Endodermal cell (in vitro differentiated cells): ENCODE results near the gene MOB3B. TPM values are rescaled to one million over a fixed set of nuclear protein-coding genes. Genes with fewer than 3 reads are reported as not detected.

ENCODE experiments used
- DNase-seq: peaks from one replicate; pipeline ENCODE4 v3.0.0-alpha.2; 2017
- H3K27ac ChIP-seq: 2 replicates; pipeline ENCODE4 v1.5.1; 2013; ENCODE audit warnings: mild to moderate bottlenecking, low read depth, low read length, moderate library complexity
- H3K27me3 ChIP-seq: 2 replicates; pipeline ENCODE4 v1.6.1; 2013; ENCODE audit warnings: mild to moderate bottlenecking, low read length, moderate library complexity; ENCODE audit not compliant: insufficient read depth, control insufficient read depth, poor library complexity, severe bottlenecking
- H3K36me3 ChIP-seq: 2 replicates; pipeline ENCODE4 v1.7.0; 2013; ENCODE audit warnings: mild to moderate bottlenecking, low read length, moderate library complexity; ENCODE audit not compliant: control insufficient read depth, insufficient read depth
- H3K4me1 ChIP-seq: one replicate; pipeline ENCODE4 v1.7.0; 2013; ENCODE audit warnings: low read length; ENCODE audit not compliant: control insufficient read depth, insufficient read depth
- H3K4me3 ChIP-seq: 2 replicates; pipeline ENCODE4 v1.5.1; 2013; ENCODE audit warnings: mild to moderate bottlenecking, low read length, moderate library complexity
- H3K9ac ChIP-seq: 2 replicates; pipeline ENCODE4 v1.6.1; 2013; ENCODE audit warnings: mild to moderate bottlenecking, low read length, moderate library complexity; ENCODE audit not compliant: poor library complexity, severe bottlenecking; ENCODE audit errors: extremely low read depth
- H3K9me3 ChIP-seq: 2 replicates; pipeline ENCODE4 v1.6.1; 2013; ENCODE audit warnings: mild to moderate bottlenecking, low read length, moderate library complexity; ENCODE audit not compliant: control insufficient read depth
- H3K27ac Mint-ChIP-seq: 2 replicates; pipeline ENCODE4 v1.8.0; 2020; ENCODE audit warnings: mixed read lengths
- H3K27me3 Mint-ChIP-seq: 2 replicates; pipeline ENCODE4 v1.8.0; 2021; ENCODE audit warnings: mild to moderate bottlenecking, mixed read lengths; ENCODE audit not compliant: insufficient read depth
- H3K36me3 Mint-ChIP-seq: 2 replicates; pipeline ENCODE4 v1.8.0; 2020; ENCODE audit warnings: low read depth, mixed read lengths
- H3K4me1 Mint-ChIP-seq: 2 replicates; pipeline ENCODE4 v1.8.0; 2020; ENCODE audit warnings: mixed read lengths
- H3K4me3 Mint-ChIP-seq: 2 replicates; pipeline ENCODE4 v1.8.0; 2020; ENCODE audit warnings: mild to moderate bottlenecking, moderate library complexity, mixed read lengths
- H3K9me3 Mint-ChIP-seq: 2 replicates; pipeline ENCODE4 v1.8.0; 2020; ENCODE audit warnings: mild to moderate bottlenecking, mixed read lengths
- WGBS, 2 experiments: methylation state at CpG; one replicate each; pipeline versions ENCODE4 v1.1.5 to v1.1.7; 2013; ENCODE audit warnings: missing lambda C conversion rate in 2 of 2, mixed read lengths in 1 of 2; ENCODE audit not compliant: insufficient coverage in 1 of 2, insufficient read length in 1 of 2; 5-methylcytosine and 5-hydroxymethylcytosine counted together
- total RNA-seq, 2 donors: library from RNA; stranded (reverse); fragmentation: NEBNext Ultra II Directional in 1 of 2; extraction: Animal tissue kit (Norgen Biotek cat#: 25700) in 1 of 2; gene quantifications; 2 replicates in 1 of 2; 3 replicates in 1 of 2; pipeline ENCODE4 v1.2.1, GENCODE V29; 2021
- TF ChIP-seq, protein P1 (sequence below): fragments of 200-600 bp; sonication (generic); conservative IDR thresholded peaks from 2 replicates; pipeline ENCODE4 v1.5.0; 2021; ENCODE audit warnings: antibody characterized with exemption, mild to moderate bottlenecking

The MOB3B gene
- total RNA-seq, 2 donors from 2014 or later: 5.6 to 6.2 TPM

- peaks cover 25% of the 10 kb centered on the region for H3K27me3 Mint-ChIP-seq
- H3K27ac ChIP-seq: no peak overlapping the region
- H3K36me3 ChIP-seq: no peaks in the 10 kb centered on the region
- H3K4me3 Mint-ChIP-seq: no peak overlapping the region
- H3K27ac Mint-ChIP-seq: no peak overlapping the region
- peaks cover 6% of the 10 kb centered on the region for H3K4me1 Mint-ChIP-seq
- no peak overlapping the region for H3K9ac ChIP-seq
- WGBS, 2 experiments: 77% methylated on average over 4 of the region's 4 CpGs; no CpG with 5 or more reads in 1 of the 2 experiments
- H3K4me1 ChIP-seq: peaks cover 4% of the 10 kb centered on the region
- H3K9me3 ChIP-seq: no peaks in the 10 kb centered on the region
- DNase-seq: no peak
- no peaks in the 10 kb centered on the region for H3K36me3 Mint-ChIP-seq
- H3K4me3 ChIP-seq: no peak overlapping the region
- TF ChIP-seq, protein P1, sequence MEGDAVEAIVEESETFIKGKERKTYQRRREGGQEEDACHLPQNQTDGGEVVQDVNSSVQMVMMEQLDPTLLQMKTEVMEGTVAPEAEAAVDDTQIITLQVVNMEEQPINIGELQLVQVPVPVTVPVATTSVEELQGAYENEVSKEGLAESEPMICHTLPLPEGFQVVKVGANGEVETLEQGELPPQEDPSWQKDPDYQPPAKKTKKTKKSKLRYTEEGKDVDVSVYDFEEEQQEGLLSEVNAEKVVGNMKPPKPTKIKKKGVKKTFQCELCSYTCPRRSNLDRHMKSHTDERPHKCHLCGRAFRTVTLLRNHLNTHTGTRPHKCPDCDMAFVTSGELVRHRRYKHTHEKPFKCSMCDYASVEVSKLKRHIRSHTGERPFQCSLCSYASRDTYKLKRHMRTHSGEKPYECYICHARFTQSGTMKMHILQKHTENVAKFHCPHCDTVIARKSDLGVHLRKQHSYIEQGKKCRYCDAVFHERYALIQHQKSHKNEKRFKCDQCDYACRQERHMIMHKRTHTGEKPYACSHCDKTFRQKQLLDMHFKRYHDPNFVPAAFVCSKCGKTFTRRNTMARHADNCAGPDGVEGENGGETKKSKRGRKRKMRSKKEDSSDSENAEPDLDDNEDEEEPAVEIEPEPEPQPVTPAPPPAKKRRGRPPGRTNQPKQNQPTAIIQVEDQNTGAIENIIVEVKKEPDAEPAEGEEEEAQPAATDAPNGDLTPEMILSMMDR: no peak
- peaks cover 25% of the 10 kb centered on the region for H3K27me3 ChIP-seq
- H3K9me3 Mint-ChIP-seq: no peaks in the 10 kb centered on the region
These were observed 1.5 kb upstream of the MOB3B start for GRCh38 chr9:27530915-27531755.

DNA sequence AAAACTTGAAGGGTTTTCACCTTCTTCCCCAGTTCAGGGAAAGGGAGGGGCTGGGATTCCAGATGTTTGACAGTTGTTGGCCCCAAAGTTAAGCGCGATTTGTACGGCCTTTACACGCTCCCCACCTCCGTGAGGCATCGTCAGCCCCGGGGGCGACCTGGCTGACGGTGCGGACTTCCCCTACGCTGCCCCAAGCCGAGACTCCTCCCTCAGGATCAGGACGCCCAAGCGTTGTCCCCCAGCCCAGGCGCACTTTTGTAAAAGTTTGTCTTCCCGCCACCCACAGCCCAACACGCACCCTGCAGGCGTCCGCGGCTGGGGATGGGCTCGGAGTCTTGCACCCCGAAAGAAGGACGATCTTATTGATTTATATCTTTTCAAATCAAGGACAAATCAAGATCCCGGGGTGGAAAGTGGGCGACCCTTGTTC lies 713 bp downstream of the MOB3B start:
- H3K27me3 Mint-ChIP-seq: peaks cover 28% of the 10 kb centered on the region
- no peaks in the 10 kb centered on the region for H3K9me3 Mint-ChIP-seq
- H3K36me3 Mint-ChIP-seq: no peaks in the 10 kb centered on the region
- Histone ChIP-seq H3K4me1 (peaks cover 4% of the 10 kb centered on the region), H3K4me3 (peak overlapping the region; percentile 88), H3K27me3 (peaks cover 29% of the 10 kb centered on the region), H3K36me3 (no peaks in the 10 kb centered on the region), H3K9ac (peak overlapping the region; percentile 67), H3K27ac (no peak overlapping the region), H3K9me3 (no peaks in the 10 kb centered on the region)
- TF ChIP-seq, protein P1: no peak
- peak overlapping the region; percentile 75 for H3K27ac Mint-ChIP-seq
- H3K4me1 Mint-ChIP-seq: peaks cover 6% of the 10 kb centered on the region
- DNase-seq: peak; percentile 87
- 0% methylated on average over 9 to 25 of the region's 25 CpGs for WGBS, 2 experiments
- H3K4me3 Mint-ChIP-seq: peak overlapping the region; percentile 86

- H3K4me1 ChIP-seq: peaks cover 4% of the 10 kb centered on the region
- peaks cover 29% of the 10 kb centered on the region for H3K27me3 ChIP-seq
- Mint-ChIP-seq H3K9me3 (no peaks in the 10 kb centered on the region), H3K36me3 (no peaks in the 10 kb centered on the region), H3K4me3 (peak overlapping the region; percentile 86), H3K4me1 (peaks cover 7% of the 10 kb centered on the region), H3K27ac (peak overlapping the region; percentile 82), H3K27me3 (peaks cover 28% of the 10 kb centered on the region)
- peak overlapping the region; percentile 88 for H3K4me3 ChIP-seq
- WGBS, 2 experiments: 1 to 5% methylated on average over 12 to 44 of the region's 44 CpGs
- H3K9me3 ChIP-seq: no peaks in the 10 kb centered on the region
- no peaks in the 10 kb centered on the region for H3K36me3 ChIP-seq
- peak; percentile 94 for DNase-seq
- H3K27ac ChIP-seq: no peak overlapping the region
- TF ChIP-seq, protein P1: no peak
- H3K9ac ChIP-seq: peak overlapping the region; percentile 67
These were observed 1.3 kb downstream of the MOB3B start for GRCh38 chr9:27528076-27528885.
